ENCODE results near the gene TEC.
A peak's percentile ranks its signal among the peaks of the same experiment; 100 is the strongest.

TEC gene

DNA sequence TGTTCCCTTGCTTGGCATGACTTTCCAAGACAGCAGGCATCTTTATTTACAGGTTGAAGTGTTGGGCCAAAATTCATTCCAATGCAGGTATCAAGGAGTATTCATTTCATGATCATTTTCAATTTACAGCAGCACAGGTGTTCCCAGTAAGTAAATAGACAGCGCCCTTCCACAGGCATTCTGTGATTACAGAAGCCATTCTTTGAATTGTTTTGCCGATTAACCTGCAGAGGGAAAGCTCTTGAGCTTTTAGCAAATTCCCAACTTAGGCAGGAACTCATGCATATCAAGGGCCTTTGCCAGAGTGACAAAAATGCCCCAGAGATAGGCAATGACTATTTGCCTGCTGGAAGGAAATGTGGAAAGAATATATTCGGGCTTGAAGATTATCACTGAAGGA, 142.4 kb downstream of the TEC start:
- no peak overlapping the region for H3K9ac ChIP-seq (ENCODE audit: low read length)

DNA sequence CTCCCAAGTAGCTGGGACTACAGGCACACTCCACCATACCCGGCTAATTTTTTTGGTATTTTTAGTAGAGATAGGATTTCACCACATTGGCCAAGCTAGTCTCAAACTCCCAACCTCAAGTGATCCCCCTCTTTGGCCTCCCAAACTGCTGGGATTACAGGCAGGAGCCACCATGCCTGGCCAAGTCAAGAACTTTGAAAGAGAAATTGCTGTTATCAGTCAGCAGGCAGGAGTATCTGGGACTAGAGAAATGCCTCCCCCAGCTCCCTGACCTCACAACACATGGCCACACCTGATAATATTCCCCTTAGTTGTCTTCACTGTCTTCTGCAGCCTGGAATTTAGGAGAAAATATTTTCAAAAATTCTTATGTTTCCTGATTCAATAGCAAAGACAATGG, 143.0 kb downstream of the TEC start:
- no peak overlapping the region for H3K4me2 ChIP-seq (ENCODE audit: low read depth, low read length)
- TF ChIP-seq EZH2 (optimal IDR thresholded peaks at IDR 0.05; ENCODE audit: low read depth, low read length) (no peak), EZH2phosphoT487 (IDR thresholded peaks at IDR 0.05; ENCODE audit: low read length) (no peak)
- TF ChIP-seq, protein P1, sequence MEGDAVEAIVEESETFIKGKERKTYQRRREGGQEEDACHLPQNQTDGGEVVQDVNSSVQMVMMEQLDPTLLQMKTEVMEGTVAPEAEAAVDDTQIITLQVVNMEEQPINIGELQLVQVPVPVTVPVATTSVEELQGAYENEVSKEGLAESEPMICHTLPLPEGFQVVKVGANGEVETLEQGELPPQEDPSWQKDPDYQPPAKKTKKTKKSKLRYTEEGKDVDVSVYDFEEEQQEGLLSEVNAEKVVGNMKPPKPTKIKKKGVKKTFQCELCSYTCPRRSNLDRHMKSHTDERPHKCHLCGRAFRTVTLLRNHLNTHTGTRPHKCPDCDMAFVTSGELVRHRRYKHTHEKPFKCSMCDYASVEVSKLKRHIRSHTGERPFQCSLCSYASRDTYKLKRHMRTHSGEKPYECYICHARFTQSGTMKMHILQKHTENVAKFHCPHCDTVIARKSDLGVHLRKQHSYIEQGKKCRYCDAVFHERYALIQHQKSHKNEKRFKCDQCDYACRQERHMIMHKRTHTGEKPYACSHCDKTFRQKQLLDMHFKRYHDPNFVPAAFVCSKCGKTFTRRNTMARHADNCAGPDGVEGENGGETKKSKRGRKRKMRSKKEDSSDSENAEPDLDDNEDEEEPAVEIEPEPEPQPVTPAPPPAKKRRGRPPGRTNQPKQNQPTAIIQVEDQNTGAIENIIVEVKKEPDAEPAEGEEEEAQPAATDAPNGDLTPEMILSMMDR (IDR thresholded peaks at IDR 0.05; ENCODE audit: low read length), result no peak

More for the DNA sequence above, 142.4 kb downstream of the TEC start:
- Histone ChIP-seq H3K9me3 (replicated peaks; ENCODE audit: insufficient read depth, low read length) (no peaks in the 10 kb centered on the region), H3K9me2 (replicated peaks; ENCODE audit: insufficient read depth, low read length) (no peaks in the 10 kb centered on the region), H3F3A (ENCODE audit: insufficient read depth, low read length) (peaks cover 35% of the 10 kb centered on the region), H3K27me3 (replicated peaks; ENCODE audit: insufficient read depth, low read length) (no peaks in the 10 kb centered on the region), H3K79me2 (ENCODE audit: low read length) (no peaks in the 10 kb centered on the region), H3K36me3 (replicated peaks; ENCODE audit: insufficient read depth, low read length) (no peaks in the 10 kb centered on the region), H2AFZ (ENCODE audit: low read length) (no peak overlapping the region), H3K4me3 (ENCODE audit: low read length) (no peak overlapping the region), H3K27ac (ENCODE audit: low read length) (peak overlapping the region; percentile 8; the same call in 1 of the 2 replicates), H3K4me1 (ENCODE audit: low read length) (peaks cover 26% of the 10 kb centered on the region), H4K20me1 (ENCODE audit: insufficient read depth, low read length) (0 out of 2 replicates have a peak, but pooled peaks cover 4% of the 10 kb centered on the region), H3K4me2 (ENCODE audit: low read depth, low read length) (no peak overlapping the region)
- TF ChIP-seq, protein P1 (IDR thresholded peaks at IDR 0.05; ENCODE audit: low read length), result no peak
- TF ChIP-seq EZH2 (optimal IDR thresholded peaks at IDR 0.05; ENCODE audit: low read depth, low read length) (no peak), EZH2phosphoT487 (IDR thresholded peaks at IDR 0.05; ENCODE audit: low read length) (no peak)
- DNase-seq, result no peak

DNA sequence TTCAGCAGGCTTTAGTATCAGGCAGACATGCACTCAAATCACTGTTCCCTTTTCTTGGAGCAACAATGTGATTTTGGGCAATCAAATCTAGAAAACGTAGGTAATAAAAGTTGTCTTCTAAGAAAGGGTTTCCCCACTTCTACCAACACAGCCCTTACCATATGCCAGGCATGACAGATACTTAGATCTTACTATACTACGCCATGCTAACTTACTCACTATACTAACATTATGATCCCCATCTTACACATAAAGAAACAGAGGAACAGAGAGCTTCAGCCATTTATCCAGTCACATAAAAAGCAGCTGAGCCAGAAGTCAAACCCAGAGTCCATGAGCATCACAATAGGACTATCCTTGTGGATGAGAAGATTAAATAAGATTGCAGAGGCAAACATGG, 144.8 kb downstream of the TEC start:
- H3K79me2 ChIP-seq (ENCODE audit: low read length), result no peaks in the 10 kb centered on the region
- TF ChIP-seq EZH2phosphoT487 (IDR thresholded peaks at IDR 0.05; ENCODE audit: low read length), result no peak
- TF ChIP-seq, protein P1 (IDR thresholded peaks at IDR 0.05; ENCODE audit: low read length), result no peak
- no peak for TF ChIP-seq EZH2 (optimal IDR thresholded peaks at IDR 0.05; ENCODE audit: low read depth, low read length)
- no peaks in the 10 kb centered on the region for H3K9me2 ChIP-seq (replicated peaks; ENCODE audit: insufficient read depth, low read length)
- no peaks in the 10 kb centered on the region for H3K27me3 ChIP-seq (replicated peaks; ENCODE audit: insufficient read depth, low read length)
- no peak overlapping the region for H3K4me2 ChIP-seq (ENCODE audit: low read depth, low read length)
- H3F3A ChIP-seq (ENCODE audit: insufficient read depth, low read length), result peaks cover 21% of the 10 kb centered on the region
- H2AFZ ChIP-seq (ENCODE audit: low read length), result no peak overlapping the region
- peaks cover 20% of the 10 kb centered on the region for H3K4me1 ChIP-seq (ENCODE audit: low read length)
- H3K4me3 ChIP-seq (ENCODE audit: low read length), result no peak overlapping the region
- no peaks in the 10 kb centered on the region for H3K36me3 ChIP-seq (replicated peaks; ENCODE audit: insufficient read depth, low read length)
- DNase-seq, result no peak
- H3K9me3 ChIP-seq (replicated peaks; ENCODE audit: insufficient read depth, low read length), result no peaks in the 10 kb centered on the region
- H3K9ac ChIP-seq (ENCODE audit: low read length), result no peak overlapping the region
- no peaks in the 10 kb centered on the region for H4K20me1 ChIP-seq (ENCODE audit: insufficient read depth, low read length)
- H3K27ac ChIP-seq (ENCODE audit: low read length), result no peak overlapping the region

More for the DNA sequence above, 143.0 kb downstream of the TEC start:
- no peaks in the 10 kb centered on the region for H3K27me3 ChIP-seq (replicated peaks; ENCODE audit: insufficient read depth, low read length)
- DNase-seq, result no peak
- no peak overlapping the region for H3K4me3 ChIP-seq (ENCODE audit: low read length)
- H3K9me2 ChIP-seq (replicated peaks; ENCODE audit: insufficient read depth, low read length), result no peaks in the 10 kb centered on the region
- H3F3A ChIP-seq (ENCODE audit: insufficient read depth, low read length), result peaks cover 30% of the 10 kb centered on the region
- H3K4me1 ChIP-seq (ENCODE audit: low read length), result peaks cover 26% of the 10 kb centered on the region
- no peaks in the 10 kb centered on the region for H3K79me2 ChIP-seq (ENCODE audit: low read length)
- no peak overlapping the region for H2AFZ ChIP-seq (ENCODE audit: low read length)
- H3K36me3 ChIP-seq (replicated peaks; ENCODE audit: insufficient read depth, low read length), result no peaks in the 10 kb centered on the region
- H3K27ac ChIP-seq (ENCODE audit: low read length), result no peak overlapping the region
- 0 out of 2 replicates have a peak, but pooled peaks cover 2% of the 10 kb centered on the region for H4K20me1 ChIP-seq (ENCODE audit: insufficient read depth, low read length)
- no peaks in the 10 kb centered on the region for H3K9me3 ChIP-seq (replicated peaks; ENCODE audit: insufficient read depth, low read length)
- H3K9ac ChIP-seq (ENCODE audit: low read length), result no peak overlapping the region

Measured in MM.1S (cell line).